ENCODE data around the gene VDAC2. TPM values are rescaled to one million over a fixed set of nuclear protein-coding genes. Genes with fewer than 3 reads are reported as not detected.

Gene VDAC2, protein sequence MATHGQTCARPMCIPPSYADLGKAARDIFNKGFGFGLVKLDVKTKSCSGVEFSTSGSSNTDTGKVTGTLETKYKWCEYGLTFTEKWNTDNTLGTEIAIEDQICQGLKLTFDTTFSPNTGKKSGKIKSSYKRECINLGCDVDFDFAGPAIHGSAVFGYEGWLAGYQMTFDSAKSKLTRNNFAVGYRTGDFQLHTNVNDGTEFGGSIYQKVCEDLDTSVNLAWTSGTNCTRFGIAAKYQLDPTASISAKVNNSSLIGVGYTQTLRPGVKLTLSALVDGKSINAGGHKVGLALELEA
- 100 to 1,000 TPM; 113 to 144 (median 122) TPM for total RNA-seq

DNA sequence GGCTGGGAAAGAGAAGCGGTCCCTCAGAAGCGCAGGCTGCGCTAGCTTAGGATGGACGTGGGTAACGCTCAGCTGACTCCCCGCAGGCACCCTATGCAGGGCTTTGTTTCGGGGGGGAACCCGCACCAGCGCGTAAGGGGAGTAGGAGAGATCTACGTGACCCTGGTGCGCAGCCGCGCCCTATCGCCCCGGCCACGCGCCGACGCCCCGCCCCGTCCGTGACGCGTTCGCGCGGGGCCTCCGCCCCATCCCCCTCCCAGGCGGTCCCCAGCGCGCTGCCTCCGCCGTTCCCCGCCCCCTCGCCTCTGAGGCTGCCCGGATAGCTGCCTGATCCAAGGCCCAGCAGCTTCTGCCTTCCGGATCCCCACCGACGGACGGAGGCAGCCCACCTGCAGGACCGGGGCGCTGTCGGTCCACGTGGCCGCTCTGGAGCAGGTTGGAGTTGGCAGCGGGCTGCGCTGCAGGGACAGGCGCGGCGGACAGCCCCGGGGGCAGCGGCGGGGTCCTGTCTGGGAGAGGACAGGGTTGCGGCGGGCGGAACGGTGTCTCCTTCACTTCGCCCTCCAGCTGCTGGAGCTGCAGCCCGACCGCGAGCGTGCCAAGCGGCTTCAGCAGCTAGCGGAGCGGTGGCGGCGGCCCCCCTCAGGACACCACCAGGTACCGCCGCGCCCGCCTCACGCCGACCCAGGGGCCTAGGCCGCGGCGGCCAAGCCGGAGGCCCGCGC lies at the start of gene VDAC2:
TSS of gene VDAC2 (plus strand) at position 515 of the 725 bp plus-strand sequence. CDS start 363 bp downstream, outside the sequence.
- 0% methylated on average over 9 to 11 of the region's 80 CpGs for WGBS, 2 donors
- TF ChIP-seq, protein P1, sequence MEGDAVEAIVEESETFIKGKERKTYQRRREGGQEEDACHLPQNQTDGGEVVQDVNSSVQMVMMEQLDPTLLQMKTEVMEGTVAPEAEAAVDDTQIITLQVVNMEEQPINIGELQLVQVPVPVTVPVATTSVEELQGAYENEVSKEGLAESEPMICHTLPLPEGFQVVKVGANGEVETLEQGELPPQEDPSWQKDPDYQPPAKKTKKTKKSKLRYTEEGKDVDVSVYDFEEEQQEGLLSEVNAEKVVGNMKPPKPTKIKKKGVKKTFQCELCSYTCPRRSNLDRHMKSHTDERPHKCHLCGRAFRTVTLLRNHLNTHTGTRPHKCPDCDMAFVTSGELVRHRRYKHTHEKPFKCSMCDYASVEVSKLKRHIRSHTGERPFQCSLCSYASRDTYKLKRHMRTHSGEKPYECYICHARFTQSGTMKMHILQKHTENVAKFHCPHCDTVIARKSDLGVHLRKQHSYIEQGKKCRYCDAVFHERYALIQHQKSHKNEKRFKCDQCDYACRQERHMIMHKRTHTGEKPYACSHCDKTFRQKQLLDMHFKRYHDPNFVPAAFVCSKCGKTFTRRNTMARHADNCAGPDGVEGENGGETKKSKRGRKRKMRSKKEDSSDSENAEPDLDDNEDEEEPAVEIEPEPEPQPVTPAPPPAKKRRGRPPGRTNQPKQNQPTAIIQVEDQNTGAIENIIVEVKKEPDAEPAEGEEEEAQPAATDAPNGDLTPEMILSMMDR (IDR thresholded peaks at IDR 0.05), result no peak
- peak; percentile 69 to 89 for TF ChIP-seq POLR2A (IDR thresholded peaks at IDR 0.05)
- intact Hi-C loops (cut with DNase I), result no loop called here

DNA sequence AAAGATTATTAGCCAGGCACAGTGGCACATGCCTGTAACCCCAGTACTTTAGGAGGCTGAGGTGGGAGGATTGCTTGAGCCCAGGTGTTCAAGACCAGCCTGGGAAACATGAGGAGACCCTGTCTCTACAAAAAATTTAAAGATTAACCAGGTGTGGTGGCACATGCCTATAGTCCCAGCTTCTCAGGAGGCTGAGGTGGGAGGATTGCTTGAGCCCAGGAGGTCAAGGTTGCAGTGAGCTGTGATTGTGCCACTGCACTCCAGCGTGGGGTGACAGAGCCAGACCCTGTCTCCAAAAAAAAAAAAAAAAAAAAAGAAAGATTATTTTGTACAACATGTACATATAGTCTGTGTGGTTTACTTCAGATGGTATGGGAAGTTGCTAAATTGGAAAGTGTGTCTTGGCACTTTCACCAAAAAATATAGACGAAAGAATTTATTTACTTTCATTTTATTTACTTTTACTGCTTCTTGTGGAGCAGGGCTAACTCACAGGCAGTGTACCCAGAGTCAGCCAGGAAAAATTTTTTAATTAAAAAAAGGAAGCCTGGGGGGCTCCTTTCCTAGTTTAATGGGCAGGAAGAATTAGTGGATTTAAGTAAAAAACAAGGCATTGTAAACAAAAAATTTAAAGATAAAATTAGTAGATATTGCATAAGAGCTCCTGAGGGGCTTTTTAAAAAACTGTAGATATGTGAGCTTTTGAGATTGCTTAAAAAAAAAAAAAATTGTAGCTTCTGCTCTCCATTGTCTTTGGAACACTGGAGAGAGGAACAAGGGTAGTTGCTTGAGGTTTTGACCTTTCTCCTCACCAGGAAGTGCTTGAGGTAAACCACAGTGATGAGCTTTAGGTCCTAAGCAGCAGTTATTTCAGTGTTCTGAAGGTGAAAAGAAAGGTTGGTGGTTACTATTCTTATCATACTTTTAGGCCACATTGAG lies 44.6 kb upstream of the VDAC2 start:
- no peaks in the 10 kb centered on the region for H3K36me3 ChIP-seq
- no peaks in the 10 kb centered on the region for H3K27me3 ChIP-seq
- H3K27ac ChIP-seq, result no peak overlapping the region
- DNase-seq, result no peak
- no peak overlapping the region for H3K4me3 ChIP-seq (replicated peaks in 1 of 3)
- peaks cover 14 to 17% of the 10 kb centered on the region in 2 donors for H3K4me1 ChIP-seq
- H3K9me3 ChIP-seq, result no peaks in the 10 kb centered on the region
- 70 to 81% methylated on average over 2 of the region's 2 CpGs for WGBS, 2 donors
- TF ChIP-seq, protein P1 (IDR thresholded peaks at IDR 0.05), result no peak
- TF ChIP-seq POLR2A (IDR thresholded peaks at IDR 0.05), result no peak
- intact Hi-C loops (cut with DNase I), result no loop called here

More for the DNA sequence above, at the start of gene VDAC2:
- peaks cover 18 to 27% of the 10 kb centered on the region in 2 donors for H3K4me1 ChIP-seq
- peak; percentile 89 to 90 for DNase-seq
- H3K27me3 ChIP-seq, result no peaks in the 10 kb centered on the region
- H3K36me3 ChIP-seq, result peaks cover 17 to 29% of the 10 kb centered on the region in 2 donors
- H3K4me3 ChIP-seq (replicated peaks in 1 of 3), result peak within 1 kb of the TSS; percentile 77 to 97 (median 97)
- H3K27ac ChIP-seq, result peak within 1 kb of the TSS; percentile 98 to 99 (median 99)
- no peaks in the 10 kb centered on the region for H3K9me3 ChIP-seq

DNA sequence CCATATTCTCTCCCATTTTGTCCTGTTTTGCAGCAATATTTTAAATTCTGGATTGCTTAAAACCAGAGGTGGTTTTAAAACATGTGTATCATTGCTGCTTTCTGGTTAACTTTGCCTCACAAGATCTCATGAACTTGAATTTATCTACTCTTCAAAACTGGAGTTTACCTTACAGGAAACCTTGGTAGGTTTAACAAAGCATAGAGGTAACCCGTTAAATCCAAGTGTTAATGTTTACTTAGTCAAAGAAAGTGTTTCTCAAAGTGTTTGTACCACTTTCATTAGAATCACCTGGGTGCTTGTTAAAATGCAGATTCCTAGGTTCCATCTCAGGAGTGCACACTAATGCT lies 44.0 kb upstream of the VDAC2 start:
- H3K36me3 ChIP-seq, result no peaks in the 10 kb centered on the region
- intact Hi-C loops (cut with DNase I), result no loop called here
- DNase-seq, result no peak
- no peak overlapping the region for H3K4me3 ChIP-seq (replicated peaks in 1 of 3)
- TF ChIP-seq, protein P1 (IDR thresholded peaks at IDR 0.05), result no peak
- no peak for TF ChIP-seq POLR2A (IDR thresholded peaks at IDR 0.05)
- 63 to 68% methylated on average over 1 of the region's 1 CpG for WGBS, 2 donors
- no peak overlapping the region for H3K27ac ChIP-seq
- H3K27me3 ChIP-seq, result no peaks in the 10 kb centered on the region
- H3K4me1 ChIP-seq, result peaks cover 14 to 17% of the 10 kb centered on the region in 2 donors
- no peaks in the 10 kb centered on the region for H3K9me3 ChIP-seq

DNA sequence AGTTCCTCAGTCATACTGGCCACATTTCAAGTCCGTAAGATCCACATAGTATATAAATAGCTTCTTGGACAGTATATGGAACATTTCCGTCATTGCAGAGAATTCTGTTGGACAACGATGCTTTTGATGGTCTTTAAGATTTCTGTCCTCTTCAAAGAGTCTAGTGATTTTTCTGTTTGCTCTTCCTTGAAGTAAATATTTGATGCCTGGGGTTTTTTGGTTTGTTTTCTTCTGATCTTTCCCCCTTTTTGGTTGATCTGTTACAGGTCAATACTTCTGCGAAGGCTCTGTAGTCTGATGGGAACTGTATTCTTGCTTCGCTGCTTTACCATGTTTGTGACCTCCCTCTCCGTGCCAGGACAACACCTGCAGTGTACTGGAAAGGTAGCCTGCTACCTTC lies 42.3 kb upstream of the VDAC2 start:
- Histone ChIP-seq H3K27ac (no peak overlapping the region), H3K4me1 (peaks cover 14 to 17% of the 10 kb centered on the region in 2 donors), H3K36me3 (no peaks in the 10 kb centered on the region), H3K4me3 (replicated peaks in 1 of 3) (no peak overlapping the region), H3K27me3 (no peaks in the 10 kb centered on the region), H3K9me3 (no peaks in the 10 kb centered on the region)
- intact Hi-C loops (cut with DNase I), result no loop called here
- TF ChIP-seq POLR2A (IDR thresholded peaks at IDR 0.05), result no peak
- TF ChIP-seq, protein P1 (IDR thresholded peaks at IDR 0.05), result no peak
- no peak for DNase-seq
- 86 to 94% methylated on average over 6 of the region's 6 CpGs for WGBS, 2 donors
